Panc1 (cell line): ENCODE results near the gene SALL4. TPM values are rescaled to one million over a fixed set of nuclear protein-coding genes. Genes with fewer than 3 reads are reported as not detected.

Experiments used
- ATAC-seq: fragments of 200-7000 bp; cut with Tn5 transposase; 2 replicates; pipeline ENCODE4 v1.9.1; 2020; ENCODE audit warnings: mild to moderate bottlenecking, moderate library complexity
- BruUV-seq: library from RNA; stranded (reverse); fragments of 400-500 nt; replicated peaks from 2 replicates; lab custom pipeline; 2021; lab: Mats Ljungman, UMichigan
- CTCF ChIA-PET: fragments of 300-600 bp; sonication (Branson Sonifier 250); formaldehyde crosslinking; loops from one replicate; lab custom pipeline; 2022; ENCODE audit warnings: antibody characterized with exemption; lab: Charles Lee
- POLR2A ChIA-PET: fragments of 300-600 bp; sonication (Branson Sonifier 250); formaldehyde crosslinking; loops from one replicate; lab custom pipeline; 2022; ENCODE audit warnings: antibody characterized with exemption; lab: Charles Lee
- DNase-seq: peaks from one replicate; pipeline ENCODE4 v3.0.0-alpha.2; 2010; ENCODE audit warnings: low read depth, low spot score
- H3K27ac ChIP-seq: 2 replicates; pipeline ENCODE4 v1.5.1; 2011; ENCODE audit warnings: mild to moderate bottlenecking, low read length, inconsistent platforms
- H3K27me3 ChIP-seq: fragments of 200-500 bp; sonication (Bioruptor generic); 2 replicates; pipeline ENCODE4 v1.6.0; 2014; ENCODE audit warnings: low read length, inconsistent platforms; ENCODE audit not compliant: control insufficient read depth, insufficient read depth
- H3K36me3 ChIP-seq: fragments of 200-500 bp; sonication (Bioruptor generic); 2 replicates; pipeline ENCODE4 v1.5.1; 2014; ENCODE audit warnings: inconsistent platforms, mild to moderate bottlenecking, low read length, moderate library complexity; ENCODE audit not compliant: control insufficient read depth, insufficient read depth
- H3K4me1 ChIP-seq: 2 replicates; pipeline ENCODE4 v1.5.1; 2011; ENCODE audit warnings: inconsistent platforms, mild to moderate bottlenecking, low read length, moderate library complexity; ENCODE audit not compliant: control insufficient read depth, insufficient read depth
- H3K4me3 ChIP-seq, 2 experiments: 2 replicates each; pipeline ENCODE4 v1.5.1; 2011 to 2012; ENCODE audit warnings: low read depth in 2 of 2, low read length in 2 of 2, mild to moderate bottlenecking in 2 of 2, inconsistent platforms in 1 of 2, moderate library complexity in 1 of 2
- H3K9me3 ChIP-seq: fragments of 200-500 bp; sonication (Bioruptor generic); 2 replicates; pipeline ENCODE4 v1.5.1; 2014; ENCODE audit warnings: low read depth, mild to moderate bottlenecking, inconsistent platforms, low read length, moderate library complexity; ENCODE audit not compliant: control insufficient read depth, insufficient read depth
- CTCF ChIP-seq: fragments of 450-650 bp; IDR thresholded peaks from 2 replicates; pipeline ENCODE4 v1.5.1; 2017; ENCODE audit warnings: mild to moderate bottlenecking
- POLR2AphosphoS5 ChIP-seq: IDR thresholded peaks from 2 replicates; pipeline ENCODE4 v1.6.1; 2012; ENCODE audit warnings: mild to moderate bottlenecking, low read depth, low read length, moderate library complexity
- REST ChIP-seq, 2 experiments: IDR thresholded peaks; 2 replicates each; pipeline ENCODE4 v1.6.1; 2011 to 2012; ENCODE audit warnings: low read depth in 2 of 2, control low read depth in 1 of 2, low read length in 1 of 2, mild to moderate bottlenecking in 1 of 2, moderate library complexity in 1 of 2; ENCODE audit not compliant: insufficient read depth in 1 of 2
- SIN3A ChIP-seq: IDR thresholded peaks from 2 replicates; pipeline ENCODE4 v1.6.1; 2012; ENCODE audit warnings: low read depth, mild to moderate bottlenecking, low read length, moderate library complexity, borderline replicate concordance; ENCODE audit not compliant: insufficient read depth
- TCF7L2 ChIP-seq: IDR thresholded peaks from 2 replicates; pipeline ENCODE4 v1.6.1; 2011; ENCODE audit warnings: mild to moderate bottlenecking, low read depth, low read length, inconsistent platforms
- in situ Hi-C: cut with HindIII; loops from 2 replicates; pipeline ENCODE4 v1.10.0; 2016; ENCODE audit warnings: low sequenced_read_pairs, low pct_unique_long_range_greater_than_20kb
- intact Hi-C: fragments of 100-400 bp; cut with micrococcal nuclease; formaldehyde crosslinking; loops from one replicate; pipeline ENCODE4 v1.10.0; 2022; ENCODE audit not compliant: unreplicated experiment
- total RNA-seq: library from RNA; stranded (reverse); gene quantifications from one replicate; pipeline ENCODE4 v1.2.1, GENCODE V29; 2021; ENCODE audit not compliant: unreplicated experiment

Gene SALL4
- total RNA-seq, 1 experiment from 2014 or later = 1.6 TPM

GRCh38 chr20:51815383-51816076 is 13.2 kb upstream of the SALL4 start:
- H3K9me3 ChIP-seq = no peaks in the 10 kb centered on the region
- no peak for DNase-seq
- no peaks in the 10 kb centered on the region for H3K36me3 ChIP-seq
- POLR2A ChIA-PET = no interaction called here
- BruUV-seq = no TSS peak
- H3K4me1 ChIP-seq = no peaks in the 10 kb centered on the region
- no peaks in the 10 kb centered on the region for H3K27me3 ChIP-seq
- no peak for TF ChIP-seq CTCF
- TF ChIP-seq REST (IDR thresholded peaks at IDR 0.05; ENCODE audit: insufficient read depth in 1 of 2, low read depth in 2 of 2, low read length in 1 of 2) = no peak
- TF ChIP-seq POLR2AphosphoS5 = no peak
- TF ChIP-seq SIN3A = no peak
- no peak for TF ChIP-seq TCF7L2
- intact Hi-C loops = no loop called here
- no peak overlapping the region for H3K27ac ChIP-seq
- ATAC-seq = no peak
- in situ Hi-C loops = no loop called here
- CTCF ChIA-PET = interaction anchor here (0.7 kb wide), 1 partner anchor 9 kb away, joined by 7 read pairs; no protein-coding TSS in a partner anchor
- H3K4me3 ChIP-seq = no peak overlapping the region

GRCh38 chr20:51812861-51813260 is 10.5 kb upstream of the SALL4 start:
- ATAC-seq (no peak), DNase-seq (no peak)
- Histone ChIP-seq H3K4me1 (no peaks in the 10 kb centered on the region), H3K27ac (no peak overlapping the region), H3K27me3 (no peaks in the 10 kb centered on the region), H3K36me3 (no peaks in the 10 kb centered on the region), H3K4me3 (no peak overlapping the region), H3K9me3 (no peaks in the 10 kb centered on the region)
- intact Hi-C loops (no loop called here), in situ Hi-C loops (no loop called here)
- BruUV-seq = no TSS peak
- ChIA-PET POLR2A (no interaction called here), CTCF (no interaction called here)
- TF ChIP-seq POLR2AphosphoS5 (no peak), TCF7L2 (no peak), SIN3A (no peak), CTCF (no peak)
